H9 (cell line): ENCODE measurements around the gene ZNF683. TPM values are rescaled to one million over a fixed set of nuclear protein-coding genes. Genes with fewer than 3 reads are reported as not detected.

Source experiments
- DNase-seq: peaks from one replicate; pipeline ENCODE4 v3.0.0-alpha.2; 2017
- H2AFZ ChIP-seq: one replicate; pipeline ENCODE4 v1.6.1; 2013; ENCODE audit warnings: mild to moderate bottlenecking, low read length, control low read depth, moderate library complexity
- H2AK5ac ChIP-seq: 2 replicates; pipeline ENCODE4 v1.6.1; 2013; ENCODE audit warnings: low read length, control low read depth, mixed read lengths; ENCODE audit not compliant: insufficient read length
- H2BK120ac ChIP-seq: one replicate; pipeline ENCODE4 v1.6.1; 2013; ENCODE audit warnings: low read depth, mild to moderate bottlenecking, low read length, control low read depth, inconsistent platforms; ENCODE audit not compliant: poor library complexity, severe bottlenecking
- H2BK12ac ChIP-seq: 2 replicates; pipeline ENCODE4 v1.6.1; 2013; ENCODE audit warnings: low read length, control low read depth, mixed read lengths, low read depth; ENCODE audit not compliant: insufficient read length
- H2BK15ac ChIP-seq: 2 replicates; pipeline ENCODE4 v1.6.1; 2013; ENCODE audit warnings: low read depth, low read length, control low read depth
- H2BK20ac ChIP-seq: one replicate; pipeline ENCODE4 v1.6.1; 2013; ENCODE audit warnings: low read depth, mild to moderate bottlenecking, low read length, control low read depth, inconsistent platforms; ENCODE audit not compliant: poor library complexity, severe bottlenecking
- H2BK5ac ChIP-seq: 2 replicates; pipeline ENCODE4 v1.6.1; 2013; ENCODE audit warnings: low read length, control low read depth, mixed read lengths; ENCODE audit not compliant: insufficient read length
- H3K14ac ChIP-seq: 2 replicates; pipeline ENCODE4 v1.6.1; 2013; ENCODE audit warnings: low read length, control low read depth; ENCODE audit not compliant: insufficient read depth
- H3K18ac ChIP-seq: 2 replicates; pipeline ENCODE4 v1.6.1; 2013; ENCODE audit warnings: low read depth, mild to moderate bottlenecking, mixed read lengths, low read length, control low read depth; ENCODE audit not compliant: insufficient read length
- H3K23ac ChIP-seq: 2 replicates; pipeline ENCODE4 v1.6.1; 2013; ENCODE audit warnings: low read length, control low read depth, mixed read lengths, low read depth; ENCODE audit not compliant: insufficient read length
- H3K23me2 ChIP-seq: 2 replicates; pipeline ENCODE4 v1.6.1; 2013; ENCODE audit warnings: low read depth, mild to moderate bottlenecking, mixed read lengths, low read length, control low read depth; ENCODE audit not compliant: insufficient read length, poor library complexity, severe bottlenecking
- H3K27ac ChIP-seq: 2 replicates; pipeline ENCODE4 v1.5.1; 2013; ENCODE audit warnings: low read length, control low read depth, mixed read lengths, low read depth; ENCODE audit not compliant: insufficient read length
- H3K27me3 ChIP-seq: 2 replicates; pipeline ENCODE4 v1.6.1; 2013; ENCODE audit warnings: low read length, control low read depth, inconsistent platforms; ENCODE audit not compliant: insufficient read depth
- H3K4ac ChIP-seq: 2 replicates; pipeline ENCODE4 v1.6.1; 2013; ENCODE audit warnings: low read depth, mild to moderate bottlenecking, control low read depth, inconsistent platforms, low read length, moderate library complexity
- H3K4me1 ChIP-seq: 2 replicates; pipeline ENCODE4 v1.6.1; 2013; ENCODE audit warnings: low read length, control low read depth, inconsistent platforms; ENCODE audit not compliant: insufficient read depth
- H3K4me2 ChIP-seq: 2 replicates; pipeline ENCODE4 v1.6.1; 2013; ENCODE audit warnings: low read length, control low read depth, mixed read lengths; ENCODE audit not compliant: insufficient read length, insufficient read depth
- H3K56ac ChIP-seq: 2 replicates; pipeline ENCODE4 v1.6.1; 2013; ENCODE audit warnings: low read depth, mild to moderate bottlenecking, mixed read lengths, low read length, control low read depth; ENCODE audit not compliant: insufficient read length
- H3K79me1 ChIP-seq: 2 replicates; pipeline ENCODE4 v1.6.1; 2013; ENCODE audit warnings: low read depth, mild to moderate bottlenecking, moderate library complexity, low read length, control low read depth, inconsistent platforms; ENCODE audit not compliant: insufficient read depth, poor library complexity, severe bottlenecking
- H3K79me2 ChIP-seq: 2 replicates; pipeline ENCODE4 v1.6.1; 2013; ENCODE audit warnings: low read length, control low read depth, inconsistent platforms; ENCODE audit not compliant: insufficient read depth
- H3K9ac ChIP-seq: 2 replicates; pipeline ENCODE4 v1.6.1; 2013; ENCODE audit warnings: low read length, control low read depth, mixed read lengths; ENCODE audit not compliant: insufficient read length; ENCODE audit errors: extremely low read depth
- H3K9me3 ChIP-seq: one replicate; pipeline ENCODE4 v1.6.1; 2013; ENCODE audit warnings: low read depth, low read length, inconsistent platforms; ENCODE audit not compliant: control insufficient read depth
- H3T11ph ChIP-seq: one replicate; pipeline ENCODE4 v1.6.1; 2013; ENCODE audit warnings: mild to moderate bottlenecking, low read length, control low read depth, inconsistent platforms
- H4K20me1 ChIP-seq: one replicate; pipeline ENCODE4 v1.6.1; 2013; ENCODE audit not compliant: control insufficient read depth, insufficient read length, insufficient read depth
- H4K5ac ChIP-seq: 2 replicates; pipeline ENCODE4 v1.6.1; 2013; ENCODE audit warnings: low read depth, mild to moderate bottlenecking, mixed read lengths, low read length, control low read depth; ENCODE audit not compliant: insufficient read length
- H4K8ac ChIP-seq: replicated peaks from 2 replicates; pipeline ENCODE4 v1.6.1; 2013; ENCODE audit warnings: low read length, control low read depth, mixed read lengths, low read depth; ENCODE audit not compliant: insufficient read length
- H4K91ac ChIP-seq: 2 replicates; pipeline ENCODE4 v1.6.1; 2013; ENCODE audit warnings: low read depth, mild to moderate bottlenecking, moderate library complexity, mixed read lengths, low read length, control low read depth; ENCODE audit not compliant: insufficient read length
- H3K27ac Mint-ChIP-seq, 3 experiments: 2 replicates in 2 of 3; 3 replicates in 1 of 3; pipeline ENCODE4 v1.8.0; 2020 to 2021; ENCODE audit warnings: mixed read lengths in 3 of 3, mild to moderate bottlenecking in 1 of 3, moderate library complexity in 1 of 3
- H3K27me3 Mint-ChIP-seq: 2 replicates; pipeline ENCODE4 v1.8.0; 2021; ENCODE audit warnings: low read depth, mild to moderate bottlenecking, moderate library complexity, mixed read lengths
- H3K36me3 Mint-ChIP-seq, 3 experiments: 2 replicates in 2 of 3; 3 replicates in 1 of 3; pipeline ENCODE4 v1.8.0; 2020 to 2021; ENCODE audit warnings: low read depth in 3 of 3, mixed read lengths in 3 of 3; ENCODE audit not compliant: insufficient read depth in 1 of 3
- H3K4me1 Mint-ChIP-seq, 2 experiments: 2 replicates each; pipeline ENCODE4 v1.8.0; 2020; ENCODE audit warnings: mixed read lengths in 2 of 2
- H3K4me3 Mint-ChIP-seq, 2 experiments: 2 replicates in 1 of 2; 3 replicates in 1 of 2; pipeline ENCODE4 v1.8.0; 2020 to 2021; ENCODE audit warnings: mild to moderate bottlenecking in 2 of 2, mixed read lengths in 2 of 2, moderate library complexity in 1 of 2
- H3K9me3 Mint-ChIP-seq, 2 experiments: 2 replicates in 1 of 2; 3 replicates in 1 of 2; pipeline ENCODE4 v1.8.0; 2020; ENCODE audit warnings: mild to moderate bottlenecking in 2 of 2, mixed read lengths in 2 of 2, moderate library complexity in 1 of 2
- CTCF ChIP-seq: fragments of 200-600 bp; sonication (generic); conservative IDR thresholded peaks from 3 replicates; pipeline ENCODE4 v1.8.0; 2021; ENCODE audit warnings: antibody characterized with exemption, mild to moderate bottlenecking
- WGBS: extraction: QIAGEN DNeasy Blood & Tissue Kit; methylation state at CpG from one replicate; pipeline ENCODE4 v1.1.7; 2013; ENCODE audit warnings: missing lambda C conversion rate, low lambda C conversion rate, mixed read lengths; ENCODE audit not compliant: insufficient read length; ENCODE audit errors: extremely low coverage; 5-methylcytosine and 5-hydroxymethylcytosine counted together
- total RNA-seq: library from RNA; stranded (reverse); gene quantifications from 2 replicates; pipeline ENCODE4 v1.2.1, GENCODE V29; 2021

ZNF683 gene
- total RNA-seq, 1 experiment from 2014 or later: not detected

GRCh38 chr1:26356106-26356505 is 16.4 kb downstream of the ZNF683 start:
- no peaks in the 10 kb centered on the region for H3K36me3 Mint-ChIP-seq
- no peak overlapping the region for H3K27ac Mint-ChIP-seq

More at GRCh38 chr1:26356106-26356505, 16.4 kb downstream of the ZNF683 start:
- H3K9me3 ChIP-seq: no peaks in the 10 kb centered on the region
- Mint-ChIP-seq H3K9me3 (no peaks in the 10 kb centered on the region; a peak in 1 of 5 replicates), H3K27me3 (peaks cover 29% of the 10 kb centered on the region), H3K4me3 (no peak overlapping the region), H3K4me1 (peaks cover 39 to 53% of the 10 kb centered on the region in 2 experiments)
- no peak overlapping the region for H2BK15ac ChIP-seq
- TF ChIP-seq CTCF: no peak
- no peaks in the 10 kb centered on the region for H4K20me1 ChIP-seq
- no CpG with 5 or more reads among the region's 5 CpGs for WGBS
- peaks cover 3% of the 10 kb centered on the region for H3K4me1 ChIP-seq
- H3K4ac ChIP-seq: no peak overlapping the region
- no peak overlapping the region for H2BK12ac ChIP-seq
- H3K27me3 ChIP-seq: no peaks in the 10 kb centered on the region; the same call in 1 of the 2 replicates
- H3K18ac ChIP-seq: no peak overlapping the region
- H3K56ac ChIP-seq: no peak overlapping the region
- H3K4me2 ChIP-seq: no peak overlapping the region
- H2AFZ ChIP-seq: no peak overlapping the region
- no peak overlapping the region for H3K23ac ChIP-seq
- H3K79me2 ChIP-seq: no peaks in the 10 kb centered on the region
- no peak overlapping the region for H4K8ac ChIP-seq
- no peak overlapping the region for H4K91ac ChIP-seq
- H2BK5ac ChIP-seq: no peak overlapping the region
- no peak overlapping the region for H2BK120ac ChIP-seq
- H2BK20ac ChIP-seq: no peak overlapping the region
- H3K23me2 ChIP-seq: peaks cover 4% of the 10 kb centered on the region
- no peak for DNase-seq
- H3K27ac ChIP-seq: no peak overlapping the region
- no peak overlapping the region for H3K9ac ChIP-seq
- no peak overlapping the region; the same call in 1 of the 2 replicates for H3K14ac ChIP-seq
- no peak overlapping the region for H2AK5ac ChIP-seq
- H4K5ac ChIP-seq: no peak overlapping the region
- H3K79me1 ChIP-seq: no peaks in the 10 kb centered on the region
- no peak overlapping the region for H3T11ph ChIP-seq
